ENCODE results near the gene TMEM26. TPM values are rescaled to one million over a fixed set of nuclear protein-coding genes. Genes with fewer than 3 reads are reported as not detected.

TMEM26 gene
- total RNA-seq, 4 donors from 2014 or later, result 0.22 to 1.0 TPM; not detected in 2

DNA sequence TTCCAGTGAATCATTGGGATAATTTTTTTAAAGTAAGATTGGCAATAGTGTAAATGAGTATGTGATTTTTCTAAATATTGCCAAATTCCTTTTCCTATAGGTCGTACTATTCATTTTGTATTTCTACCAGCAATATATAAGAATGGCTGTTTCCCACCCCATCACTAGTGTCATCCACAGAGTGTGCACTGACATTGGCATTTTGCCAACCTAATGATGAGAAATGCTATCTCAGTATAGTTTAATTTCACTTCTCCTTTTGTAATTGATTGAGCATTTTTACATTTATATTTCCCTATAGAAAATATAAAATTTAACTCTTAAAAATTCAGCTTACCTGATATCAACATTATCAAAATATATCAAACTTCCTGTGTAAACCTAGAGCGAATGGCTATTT, 17.6 kb upstream of the TMEM26 start:
- TF ChIP-seq, protein P1, sequence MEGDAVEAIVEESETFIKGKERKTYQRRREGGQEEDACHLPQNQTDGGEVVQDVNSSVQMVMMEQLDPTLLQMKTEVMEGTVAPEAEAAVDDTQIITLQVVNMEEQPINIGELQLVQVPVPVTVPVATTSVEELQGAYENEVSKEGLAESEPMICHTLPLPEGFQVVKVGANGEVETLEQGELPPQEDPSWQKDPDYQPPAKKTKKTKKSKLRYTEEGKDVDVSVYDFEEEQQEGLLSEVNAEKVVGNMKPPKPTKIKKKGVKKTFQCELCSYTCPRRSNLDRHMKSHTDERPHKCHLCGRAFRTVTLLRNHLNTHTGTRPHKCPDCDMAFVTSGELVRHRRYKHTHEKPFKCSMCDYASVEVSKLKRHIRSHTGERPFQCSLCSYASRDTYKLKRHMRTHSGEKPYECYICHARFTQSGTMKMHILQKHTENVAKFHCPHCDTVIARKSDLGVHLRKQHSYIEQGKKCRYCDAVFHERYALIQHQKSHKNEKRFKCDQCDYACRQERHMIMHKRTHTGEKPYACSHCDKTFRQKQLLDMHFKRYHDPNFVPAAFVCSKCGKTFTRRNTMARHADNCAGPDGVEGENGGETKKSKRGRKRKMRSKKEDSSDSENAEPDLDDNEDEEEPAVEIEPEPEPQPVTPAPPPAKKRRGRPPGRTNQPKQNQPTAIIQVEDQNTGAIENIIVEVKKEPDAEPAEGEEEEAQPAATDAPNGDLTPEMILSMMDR (IDR thresholded peaks at IDR 0.05; ENCODE audit: low read depth), result no peak

DNA sequence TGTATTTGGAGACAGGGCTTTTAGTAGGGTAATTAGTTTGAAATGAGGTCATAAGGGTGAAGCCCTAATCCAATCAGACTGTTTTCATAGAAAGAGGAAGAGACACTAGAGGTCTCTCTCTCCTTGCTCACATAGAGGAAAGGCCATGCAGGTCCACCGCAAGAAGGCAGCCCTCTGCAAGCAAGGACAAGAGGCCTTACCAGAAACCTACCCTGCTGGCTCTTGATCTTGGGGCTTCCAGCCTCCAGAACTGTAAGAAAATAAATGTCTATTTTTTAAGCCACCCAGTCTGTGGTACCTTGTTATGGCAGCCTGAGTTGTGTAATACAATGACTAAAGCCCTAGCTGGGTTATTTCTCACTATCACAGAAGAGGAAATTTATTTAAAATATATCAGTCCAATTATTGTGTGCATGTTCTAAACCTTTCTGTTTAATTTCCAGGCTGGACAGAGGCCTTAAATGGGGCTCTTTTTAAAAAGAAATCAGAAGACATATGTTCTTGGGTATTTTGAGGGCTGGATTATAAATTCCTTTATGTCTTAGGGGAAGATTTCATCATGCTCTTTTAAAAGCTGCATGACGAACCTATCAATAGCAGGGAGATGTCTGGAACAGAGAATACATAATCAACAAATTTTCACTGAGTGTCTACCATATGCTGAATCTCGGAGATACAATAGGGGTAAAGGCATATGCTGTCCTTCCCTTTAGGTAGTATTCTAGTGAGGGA, 12.9 kb upstream of the TMEM26 start:
- TF ChIP-seq, protein P1 (IDR thresholded peaks at IDR 0.05; ENCODE audit: low read depth), result no peak

DNA sequence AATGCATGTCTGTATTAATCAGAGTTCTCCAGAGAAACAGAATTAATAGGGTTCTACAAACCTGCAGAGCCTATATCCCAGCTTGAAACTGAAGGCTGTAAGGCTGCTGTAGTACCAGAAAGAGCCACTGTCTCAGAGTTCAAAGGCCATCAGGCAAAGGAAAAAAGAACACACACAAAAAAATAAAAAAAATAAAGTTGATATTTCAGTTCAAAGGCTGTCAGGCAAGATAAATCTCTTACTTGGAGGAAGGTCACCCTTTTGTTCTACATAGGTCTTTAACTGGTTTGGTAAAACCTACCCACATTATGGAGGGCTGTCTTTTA, 12.0 kb upstream of the TMEM26 start:
- TF ChIP-seq, protein P1 (IDR thresholded peaks at IDR 0.05; ENCODE audit: low read depth), result no peak

DNA sequence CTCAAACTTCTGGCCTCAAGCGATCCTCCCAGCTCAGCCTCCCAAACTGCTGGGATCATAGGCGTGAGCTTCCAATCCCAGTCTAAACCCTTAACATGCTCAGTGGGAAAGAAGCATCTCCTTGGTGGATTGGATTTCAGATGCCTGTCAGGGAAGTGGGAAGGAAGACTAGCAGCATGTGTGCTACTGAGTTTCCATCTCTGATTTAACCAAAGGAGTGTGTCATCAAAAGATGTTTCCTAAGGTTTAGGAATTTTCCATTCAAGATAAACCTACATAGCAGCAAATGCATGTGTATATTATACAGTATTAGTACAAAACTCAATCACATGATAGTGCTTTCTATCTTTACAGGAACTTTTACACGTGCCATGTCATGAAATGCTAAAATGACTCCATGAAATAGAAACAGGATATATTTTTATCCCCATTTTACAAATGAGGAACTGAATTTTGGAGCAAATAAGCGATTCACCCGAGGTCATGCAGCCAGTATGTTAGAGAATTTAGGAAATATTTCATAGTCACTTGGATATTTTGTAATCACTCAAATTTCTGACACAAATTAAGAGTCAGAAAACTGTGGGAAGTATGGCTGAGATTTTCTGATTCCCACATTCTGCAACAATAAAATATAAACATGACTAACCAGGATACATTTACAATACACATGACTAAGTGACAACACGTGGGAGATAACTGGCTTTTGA, 11.4 kb upstream of the TMEM26 start:
- TF ChIP-seq, protein P1 (IDR thresholded peaks at IDR 0.05; ENCODE audit: low read depth), result no peak

DNA sequence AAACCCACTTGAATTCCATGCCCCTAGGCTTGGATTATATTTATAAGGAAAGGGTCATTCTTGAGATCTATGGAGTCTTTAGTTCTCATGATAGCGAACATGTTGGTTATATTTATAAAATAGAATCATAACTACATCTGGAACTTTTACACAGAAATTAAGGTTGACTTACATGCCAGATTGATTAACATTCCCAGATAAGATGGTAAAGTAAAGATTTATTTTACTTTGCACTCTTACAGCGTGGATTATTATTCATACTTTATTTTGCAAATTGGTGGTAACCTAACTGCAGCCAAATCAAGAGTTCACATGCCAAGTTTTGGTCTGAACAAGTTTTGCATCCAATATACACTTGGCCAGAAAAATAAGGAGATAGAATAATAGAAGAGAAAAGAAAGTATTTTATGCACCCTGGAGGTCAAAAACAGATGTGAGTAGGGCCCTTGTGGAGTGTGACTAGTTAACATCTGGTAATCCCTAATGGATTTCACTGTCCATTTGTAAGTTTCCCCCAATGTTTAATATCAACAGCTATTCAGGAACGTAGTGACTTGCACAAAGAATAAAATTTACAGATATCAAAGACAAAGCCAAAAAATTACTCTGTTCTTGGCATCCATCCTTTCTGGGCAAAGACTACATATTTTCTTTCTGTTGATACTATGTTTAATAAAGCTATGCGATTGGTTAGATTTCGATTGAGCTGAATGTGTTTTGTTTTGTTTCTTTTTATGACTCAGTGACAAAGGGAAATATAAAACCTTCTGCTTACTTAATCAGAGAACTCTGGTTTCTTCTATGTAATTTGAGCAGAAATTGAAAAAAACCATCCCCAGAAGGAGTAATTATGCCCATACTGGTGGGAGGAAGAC, 10.1 kb upstream of the TMEM26 start:
- TF ChIP-seq, protein P1 (IDR thresholded peaks at IDR 0.05; ENCODE audit: low read depth), result no peak

DNA sequence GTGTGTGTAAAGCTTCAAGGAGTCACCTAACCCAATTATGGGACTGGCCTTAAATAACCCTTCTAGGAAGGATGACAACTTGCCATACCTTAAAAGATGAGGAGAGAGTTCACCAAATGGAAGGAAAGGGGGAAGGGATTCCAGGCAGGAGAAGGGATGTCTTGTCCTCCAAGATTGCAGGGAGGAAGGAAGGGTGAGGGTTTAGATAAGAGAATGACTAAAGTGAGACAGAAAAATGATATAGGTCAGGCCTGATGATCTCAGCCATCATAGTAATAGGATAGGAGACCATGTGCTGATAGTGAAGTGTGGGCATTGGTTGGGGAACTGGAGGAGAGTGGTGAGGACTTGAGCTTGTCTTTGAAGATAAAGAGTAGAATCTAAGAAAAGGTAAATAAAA, 7.7 kb upstream of the TMEM26 start:
- TF ChIP-seq, protein P1 (IDR thresholded peaks at IDR 0.05; ENCODE audit: low read depth), result no peak

DNA sequence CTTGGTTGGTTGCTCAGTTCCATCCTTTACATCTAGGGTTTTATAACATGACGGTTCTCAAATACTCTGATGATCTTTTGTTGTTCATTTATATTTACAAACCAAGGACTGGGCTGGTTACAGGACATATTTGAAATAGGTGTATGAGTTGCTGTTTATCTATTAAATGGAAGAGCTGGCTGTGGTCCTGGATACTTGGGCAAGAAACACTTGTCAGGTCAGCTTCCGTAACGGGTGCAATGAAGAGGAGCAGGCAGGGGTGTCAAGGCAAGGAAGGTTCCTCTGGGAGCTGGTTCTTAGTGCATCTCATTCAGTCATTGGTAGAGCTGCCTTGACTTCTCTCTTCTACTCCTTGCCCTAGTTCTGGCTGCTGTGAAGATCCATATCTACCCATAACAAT, 4.8 kb upstream of the TMEM26 start:
- TF ChIP-seq, protein P1 (IDR thresholded peaks at IDR 0.05; ENCODE audit: low read depth), result no peak
